ENCODE results near the gene NUMA1. TPM values are rescaled to one million over a fixed set of nuclear protein-coding genes. Genes with fewer than 3 reads are reported as not detected.

Gene NUMA1
- total RNA-seq, 3 donors from 2014 or later (not counting 1 experiment from before 2014, with no cell fraction given), result 261 to 290 (median 262) TPM

DNA sequence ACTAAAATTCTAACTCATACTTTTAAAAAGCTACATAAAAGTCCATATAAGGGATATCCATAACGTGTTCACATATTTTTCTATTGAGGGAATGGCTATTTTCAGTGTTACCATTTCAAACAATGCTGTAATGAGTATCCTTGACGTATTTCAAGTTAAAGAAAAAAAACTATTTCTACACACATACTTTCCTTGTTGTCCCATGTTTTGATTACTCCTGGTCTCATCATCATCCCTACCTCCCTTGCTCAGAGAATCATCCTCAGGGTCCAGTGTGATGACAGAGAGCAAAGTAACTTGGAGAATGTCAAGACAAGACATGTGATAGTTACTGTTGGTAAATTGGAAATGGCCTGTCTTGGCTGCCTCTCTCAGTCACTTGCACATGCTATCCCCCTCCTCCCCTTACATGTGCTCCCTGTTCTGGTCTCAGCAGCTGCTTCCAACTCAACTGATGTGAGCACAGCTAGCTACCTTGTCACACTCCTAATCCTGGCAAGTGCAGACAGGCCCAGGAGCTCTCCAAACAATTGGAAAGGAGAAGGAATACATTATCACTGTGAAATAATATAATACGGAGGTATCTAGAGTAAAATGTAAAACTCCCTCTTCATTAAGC lies 21.8 kb downstream of the NUMA1 start:
- DNase-seq (no peak), ATAC-seq (no peak)
- no peaks in the 10 kb centered on the region for H3K36me3 Mint-ChIP-seq
- intact Hi-C loops (cut with micrococcal nuclease), result no loop called here
- 100% methylated on average over 1 of the region's 3 CpGs for WGBS (ENCODE audit: insufficient coverage)
- H3K36me3 ChIP-seq (ENCODE audit: control insufficient read depth, insufficient read depth, low read length), result peaks cover 14% of the 10 kb centered on the region
- no peaks in the 10 kb centered on the region for H3K4me1 ChIP-seq (ENCODE audit: control insufficient read depth, insufficient read depth, low read length)
- H3K27me3 Mint-ChIP-seq (ENCODE audit: low read depth in 2 of 2), result no peaks in the 10 kb centered on the region
- peaks cover 9 to 10% of the 10 kb centered on the region in 2 donors for H3K4me1 Mint-ChIP-seq
- H3K9me3 ChIP-seq (ENCODE audit: control insufficient read depth, insufficient read depth, low read length), result no peaks in the 10 kb centered on the region
- H3K27ac ChIP-seq (ENCODE audit: low read length), result no peak overlapping the region
- no peak overlapping the region for H3K4me3 Mint-ChIP-seq
- no peak overlapping the region for H3K4me3 ChIP-seq (ENCODE audit: low read length)
- no peaks in the 10 kb centered on the region for H3K27me3 ChIP-seq (ENCODE audit: control insufficient read depth, insufficient read depth, low read length)
- no peaks in the 10 kb centered on the region for H3K9me3 Mint-ChIP-seq
- TF ChIP-seq, protein P1, sequence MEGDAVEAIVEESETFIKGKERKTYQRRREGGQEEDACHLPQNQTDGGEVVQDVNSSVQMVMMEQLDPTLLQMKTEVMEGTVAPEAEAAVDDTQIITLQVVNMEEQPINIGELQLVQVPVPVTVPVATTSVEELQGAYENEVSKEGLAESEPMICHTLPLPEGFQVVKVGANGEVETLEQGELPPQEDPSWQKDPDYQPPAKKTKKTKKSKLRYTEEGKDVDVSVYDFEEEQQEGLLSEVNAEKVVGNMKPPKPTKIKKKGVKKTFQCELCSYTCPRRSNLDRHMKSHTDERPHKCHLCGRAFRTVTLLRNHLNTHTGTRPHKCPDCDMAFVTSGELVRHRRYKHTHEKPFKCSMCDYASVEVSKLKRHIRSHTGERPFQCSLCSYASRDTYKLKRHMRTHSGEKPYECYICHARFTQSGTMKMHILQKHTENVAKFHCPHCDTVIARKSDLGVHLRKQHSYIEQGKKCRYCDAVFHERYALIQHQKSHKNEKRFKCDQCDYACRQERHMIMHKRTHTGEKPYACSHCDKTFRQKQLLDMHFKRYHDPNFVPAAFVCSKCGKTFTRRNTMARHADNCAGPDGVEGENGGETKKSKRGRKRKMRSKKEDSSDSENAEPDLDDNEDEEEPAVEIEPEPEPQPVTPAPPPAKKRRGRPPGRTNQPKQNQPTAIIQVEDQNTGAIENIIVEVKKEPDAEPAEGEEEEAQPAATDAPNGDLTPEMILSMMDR (IDR thresholded peaks at IDR 0.05), result no peak
- peak overlapping the region in 1 of 2 donors; percentile 49 for H3K27ac Mint-ChIP-seq

DNA sequence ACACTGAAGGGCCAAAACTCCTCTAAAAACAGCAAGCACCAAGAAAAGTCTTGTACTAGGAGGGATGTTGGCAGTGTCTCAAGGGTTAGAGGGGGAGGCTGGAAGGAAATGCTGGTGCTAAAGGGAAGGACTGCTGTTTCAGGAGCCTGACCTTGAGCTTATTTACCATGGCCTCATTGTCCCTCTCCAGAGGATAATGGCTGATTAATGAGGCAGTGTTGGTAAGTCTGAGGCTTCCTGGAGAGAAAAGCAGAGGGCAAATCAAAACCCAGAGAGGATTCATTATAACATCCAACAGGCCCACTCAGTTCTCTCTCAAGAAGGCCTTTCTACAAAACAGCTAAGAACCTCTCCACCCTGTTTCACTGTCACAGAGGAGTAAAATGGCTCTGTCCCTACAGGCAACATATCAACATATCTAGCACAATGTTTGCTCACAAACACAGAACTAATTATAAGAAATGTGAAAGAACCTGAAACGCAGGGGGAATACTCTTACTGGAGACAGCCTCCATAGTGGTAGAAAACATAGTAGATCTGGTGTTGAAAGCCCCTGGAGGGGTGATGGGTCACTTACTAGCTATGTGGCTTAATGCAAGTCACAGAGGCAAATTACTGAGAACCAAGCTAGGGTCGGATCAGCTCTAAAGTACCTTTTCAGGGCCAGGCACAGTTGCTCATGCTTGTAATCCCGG lies 31.4 kb downstream of the NUMA1 start:
- peaks cover 6% of the 10 kb centered on the region for H3K36me3 ChIP-seq (ENCODE audit: control insufficient read depth, insufficient read depth, low read length)
- no peak for ATAC-seq
- no peaks in the 10 kb centered on the region for H3K9me3 Mint-ChIP-seq

DNA sequence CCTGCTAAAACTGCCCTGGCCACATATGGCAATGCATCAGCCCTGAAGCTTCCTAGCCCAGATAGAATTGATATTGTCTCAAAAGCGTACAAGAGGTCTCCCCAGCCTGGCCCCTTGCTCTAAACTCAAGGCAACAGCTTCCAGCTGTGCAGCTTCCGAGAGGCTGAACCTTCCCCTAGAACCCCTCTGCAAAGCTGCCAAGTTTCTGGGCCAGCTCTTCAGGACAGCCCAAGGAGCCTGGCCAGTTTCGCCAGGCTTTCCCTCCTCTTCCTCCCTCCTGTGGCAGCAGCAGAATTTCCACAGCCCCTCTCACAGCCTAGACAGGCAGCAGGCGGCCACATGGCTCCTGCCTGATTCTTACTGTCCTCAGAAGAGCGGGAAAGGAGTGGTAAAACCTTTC lies 34.5 kb downstream of the NUMA1 start:
- Mint-ChIP-seq H3K4me3 (no peak overlapping the region), H3K27me3 (ENCODE audit: low read depth in 2 of 2) (no peaks in the 10 kb centered on the region), H3K9me3 (no peaks in the 10 kb centered on the region), H3K36me3 (no peaks in the 10 kb centered on the region), H3K27ac (no peak overlapping the region), H3K4me1 (peaks cover 0 to 24% of the 10 kb centered on the region in 2 donors)
- Histone ChIP-seq H3K9me3 (ENCODE audit: control insufficient read depth, insufficient read depth, low read length) (no peaks in the 10 kb centered on the region), H3K27ac (ENCODE audit: low read length) (no peak overlapping the region), H3K4me3 (ENCODE audit: low read length) (no peak overlapping the region), H3K36me3 (ENCODE audit: control insufficient read depth, insufficient read depth, low read length) (peaks cover 6% of the 10 kb centered on the region), H3K4me1 (ENCODE audit: control insufficient read depth, insufficient read depth, low read length) (peaks cover 24% of the 10 kb centered on the region), H3K27me3 (ENCODE audit: control insufficient read depth, insufficient read depth, low read length) (no peaks in the 10 kb centered on the region)
- ATAC-seq (no peak), DNase-seq (no peak)
- 97% methylated on average over 5 of the region's 5 CpGs for WGBS (ENCODE audit: insufficient coverage)
- intact Hi-C loops (cut with micrococcal nuclease), result no loop called here
- TF ChIP-seq, protein P1 (IDR thresholded peaks at IDR 0.05), result no peak

More for the DNA sequence above, 31.4 kb downstream of the NUMA1 start:
- Histone ChIP-seq H3K4me1 (ENCODE audit: control insufficient read depth, insufficient read depth, low read length) (no peaks in the 10 kb centered on the region), H3K4me3 (ENCODE audit: low read length) (no peak overlapping the region), H3K9me3 (ENCODE audit: control insufficient read depth, insufficient read depth, low read length) (no peaks in the 10 kb centered on the region), H3K27me3 (ENCODE audit: control insufficient read depth, insufficient read depth, low read length) (no peaks in the 10 kb centered on the region), H3K27ac (ENCODE audit: low read length) (no peak overlapping the region)
- Mint-ChIP-seq H3K4me3 (no peak overlapping the region), H3K4me1 (peaks cover 4 to 15% of the 10 kb centered on the region in 2 donors), H3K27me3 (ENCODE audit: low read depth in 2 of 2) (no peaks in the 10 kb centered on the region), H3K27ac (peak overlapping the region in 1 of 2 donors; percentile 31), H3K36me3 (no peaks in the 10 kb centered on the region)
- WGBS (ENCODE audit: insufficient coverage), result 98% methylated on average over 3 of the region's 3 CpGs
- DNase-seq, result no peak
- TF ChIP-seq, protein P1 (IDR thresholded peaks at IDR 0.05), result no peak
- intact Hi-C loops (cut with micrococcal nuclease), result no loop called here
